ENCODE results near the gene RASSF1. TPM values are rescaled to one million over a fixed set of nuclear protein-coding genes. Genes with fewer than 3 reads are reported as not detected.

The RASSF1 gene
- total and polyA plus RNA-seq, 2 of the 13 experiments (the other 11 are each of a cell fraction or from before 2014, with no cell fraction given) = 10.2 to 27.5 TPM

DNA sequence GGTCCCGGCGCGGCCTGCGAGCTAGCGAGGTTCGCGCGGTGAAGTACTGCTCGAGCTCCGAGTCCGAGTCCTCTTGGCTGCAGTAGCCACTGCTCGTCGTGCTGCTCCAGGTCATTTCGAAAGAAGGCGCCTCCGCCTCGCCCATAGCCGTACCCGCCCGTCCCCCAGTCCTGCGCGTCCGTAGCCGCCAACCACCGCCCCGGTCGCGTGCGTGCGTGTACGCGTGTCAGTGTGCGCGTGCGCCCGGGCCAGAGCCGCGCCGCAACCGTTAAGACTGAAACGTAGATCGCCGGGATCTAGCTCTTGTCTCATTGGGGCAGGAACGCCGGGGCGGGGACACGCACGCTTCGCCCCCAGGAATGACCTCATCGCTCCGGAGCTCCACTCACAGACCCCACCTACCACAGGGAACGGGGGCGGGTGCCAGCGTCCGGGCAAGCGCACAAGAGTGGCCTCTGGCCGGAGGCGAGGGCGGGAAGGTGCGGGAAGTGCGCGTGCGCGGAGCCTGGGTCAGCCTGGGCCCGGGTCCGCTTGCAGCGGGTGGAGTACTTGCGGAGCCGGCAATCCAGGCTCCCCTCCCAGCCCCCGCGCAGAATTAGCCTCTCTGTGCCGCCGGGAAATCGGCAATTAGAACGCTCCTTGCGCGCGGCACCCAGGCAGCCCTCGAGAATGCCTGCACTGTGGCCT, 3.3 kb downstream of the RASSF1 start (continued):
- TF ChIP-seq ZNF441 (CRISPR knock-in tag; IDR thresholded peaks at IDR 0.05; ENCODE audit: borderline replicate concordance) (peak; percentile 26; the same call in 1 of the 2 replicates), HHEX (CRISPR knock-in tag; IDR thresholded peaks at IDR 0.05) (no peak), SMYD3 (CRISPR knock-in tag; IDR thresholded peaks at IDR 0.05) (peak; percentile 84; the same call in 1 of the 2 replicates), RCOR2 (CRISPR knock-in tag; IDR thresholded peaks at IDR 0.05) (0 out of 2 replicates have a peak, but pooled peaks have one; percentile 16), POLR2G (IDR thresholded peaks at IDR 0.05; ENCODE audit: low read depth, low read length) (peak; percentile 90), ZSCAN20 (CRISPR knock-in tag; IDR thresholded peaks at IDR 0.05; ENCODE audit: borderline replicate concordance) (0 out of 2 replicates have a peak, but pooled peaks have one; percentile 33), TRIM24 (CRISPR knock-in tag; IDR thresholded peaks at IDR 0.05) (no peak), SMARCE1 (IDR thresholded peaks at IDR 0.05; ENCODE audit: borderline replicate concordance) (no peak), ZNF790 (CRISPR knock-in tag; IDR thresholded peaks at IDR 0.05; ENCODE audit: borderline replicate concordance) (peak; percentile 39; the same call in 1 of the 2 replicates), ZNF558 (CRISPR knock-in tag; IDR thresholded peaks at IDR 0.05; ENCODE audit: borderline replicate concordance) (peak; percentile 60; the same call in 1 of the 2 replicates), MED8 (CRISPR knock-in tag; IDR thresholded peaks at IDR 0.05; ENCODE audit: insufficient replicate concordance) (peak; percentile 7), RBM22 (optimal IDR thresholded peaks at IDR 0.05; ENCODE audit: low read length) (no peak), MAZ (IDR thresholded peaks at IDR 0.05; ENCODE audit: borderline replicate concordance, low read depth, low read length) (peak; percentile 9; the same call in 1 of the 2 replicates), MAZ (CRISPR knock-in tag; IDR thresholded peaks at IDR 0.05; ENCODE audit: low read depth) (peak; percentile 74), KDM5B (CRISPR knock-in tag; IDR thresholded peaks at IDR 0.05; ENCODE audit: borderline replicate concordance) (peak; percentile 85)
- TF ChIP-seq, protein P1, sequence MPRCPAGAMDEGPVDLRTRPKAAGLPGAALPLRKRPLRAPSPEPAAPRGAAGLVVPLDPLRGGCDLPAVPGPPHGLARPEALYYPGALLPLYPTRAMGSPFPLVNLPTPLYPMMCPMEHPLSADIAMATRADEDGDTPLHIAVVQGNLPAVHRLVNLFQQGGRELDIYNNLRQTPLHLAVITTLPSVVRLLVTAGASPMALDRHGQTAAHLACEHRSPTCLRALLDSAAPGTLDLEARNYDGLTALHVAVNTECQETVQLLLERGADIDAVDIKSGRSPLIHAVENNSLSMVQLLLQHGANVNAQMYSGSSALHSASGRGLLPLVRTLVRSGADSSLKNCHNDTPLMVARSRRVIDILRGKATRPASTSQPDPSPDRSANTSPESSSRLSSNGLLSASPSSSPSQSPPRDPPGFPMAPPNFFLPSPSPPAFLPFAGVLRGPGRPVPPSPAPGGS (CRISPR knock-in tag; IDR thresholded peaks at IDR 0.05) = peak; percentile 52
- TF ChIP-seq, protein P2, sequence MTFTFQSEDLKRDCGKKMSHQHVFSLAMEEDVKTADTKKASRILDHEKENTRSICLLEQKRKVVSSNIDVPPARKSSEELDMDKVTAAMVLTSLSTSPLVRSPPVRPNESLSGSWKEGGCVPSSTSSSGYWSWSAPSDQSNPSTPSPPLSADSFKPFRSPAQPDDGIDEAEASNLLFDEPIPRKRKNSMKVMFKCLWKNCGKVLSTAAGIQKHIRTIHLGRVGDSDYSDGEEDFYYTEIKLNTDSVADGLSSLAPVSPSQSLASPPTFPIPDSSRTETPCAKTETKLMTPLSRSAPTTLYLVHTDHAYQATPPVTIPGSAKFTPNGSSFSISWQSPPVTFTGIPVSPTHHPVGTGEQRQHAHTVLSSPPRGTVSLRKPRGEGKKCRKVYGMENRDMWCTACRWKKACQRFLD (CRISPR knock-in tag; IDR thresholded peaks at IDR 0.05; ENCODE audit: borderline replicate concordance) = peak; percentile 71; the same call in 1 of the 2 replicates
- TF ChIP-seq, protein P3, sequence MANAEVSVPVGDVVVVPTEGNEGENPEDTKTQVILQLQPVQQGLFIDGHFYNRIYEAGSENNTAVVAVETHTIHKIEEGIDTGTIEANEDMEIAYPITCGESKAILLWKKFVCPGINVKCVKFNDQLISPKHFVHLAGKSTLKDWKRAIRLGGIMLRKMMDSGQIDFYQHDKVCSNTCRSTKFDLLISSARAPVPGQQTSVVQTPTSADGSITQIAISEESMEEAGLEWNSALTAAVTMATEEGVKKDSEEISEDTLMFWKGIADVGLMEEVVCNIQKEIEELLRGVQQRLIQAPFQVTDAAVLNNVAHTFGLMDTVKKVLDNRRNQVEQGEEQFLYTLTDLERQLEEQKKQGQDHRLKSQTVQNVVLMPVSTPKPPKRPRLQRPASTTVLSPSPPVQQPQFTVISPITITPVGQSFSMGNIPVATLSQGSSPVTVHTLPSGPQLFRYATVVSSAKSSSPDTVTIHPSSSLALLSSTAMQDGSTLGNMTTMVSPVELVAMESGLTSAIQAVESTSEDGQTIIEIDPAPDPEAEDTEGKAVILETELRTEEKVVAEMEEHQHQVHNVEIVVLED (CRISPR knock-in tag; IDR thresholded peaks at IDR 0.05; ENCODE audit: borderline replicate concordance) = peak; percentile 97
- TF ChIP-seq, protein P4, sequence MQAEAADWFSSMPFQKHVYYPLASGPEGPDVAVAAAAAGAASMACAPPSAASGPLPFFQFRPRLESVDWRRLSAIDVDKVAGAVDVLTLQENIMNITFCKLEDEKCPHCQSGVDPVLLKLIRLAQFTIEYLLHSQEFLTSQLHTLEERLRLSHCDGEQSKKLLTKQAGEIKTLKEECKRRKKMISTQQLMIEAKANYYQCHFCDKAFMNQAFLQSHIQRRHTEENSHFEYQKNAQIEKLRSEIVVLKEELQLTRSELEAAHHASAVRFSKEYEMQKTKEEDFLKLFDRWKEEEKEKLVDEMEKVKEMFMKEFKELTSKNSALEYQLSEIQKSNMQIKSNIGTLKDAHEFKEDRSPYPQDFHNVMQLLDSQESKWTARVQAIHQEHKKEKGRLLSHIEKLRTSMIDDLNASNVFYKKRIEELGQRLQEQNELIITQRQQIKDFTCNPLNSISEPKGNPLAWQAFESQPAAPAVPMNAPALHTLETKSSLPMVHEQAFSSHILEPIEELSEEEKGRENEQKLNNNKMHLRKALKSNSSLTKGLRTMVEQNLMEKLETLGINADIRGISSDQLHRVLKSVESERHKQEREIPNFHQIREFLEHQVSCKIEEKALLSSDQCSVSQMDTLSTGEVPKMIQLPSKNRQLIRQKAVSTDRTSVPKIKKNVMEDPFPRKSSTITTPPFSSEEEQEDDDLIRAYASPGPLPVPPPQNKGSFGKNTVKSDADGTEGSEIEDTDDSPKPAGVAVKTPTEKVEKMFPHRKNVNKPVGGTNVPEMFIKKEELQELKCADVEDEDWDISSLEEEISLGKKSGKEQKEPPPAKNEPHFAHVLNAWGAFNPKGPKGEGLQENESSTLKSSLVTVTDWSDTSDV (CRISPR knock-in tag; IDR thresholded peaks at IDR 0.05) = no peak; the same call in none of the 2 replicates
